Stomach smooth muscle (tissue), 2 donors: Measurements from ENCODE around the gene TRIM14.

Source experiments
- H3K27ac ChIP-seq: one replicate; pipeline ENCODE4 v1.7.0; 2013; ENCODE audit warnings: mild to moderate bottlenecking, low read length, inconsistent platforms
- H3K27me3 ChIP-seq, 2 donors: one replicate each; pipeline ENCODE4 v1.7.0; 2013; ENCODE audit warnings: low read length in 2 of 2; ENCODE audit not compliant: insufficient read depth in 2 of 2, control insufficient read depth in 1 of 2
- H3K36me3 ChIP-seq, 2 donors: one replicate each; pipeline ENCODE4 v1.7.0; 2013; ENCODE audit warnings: low read length in 2 of 2; ENCODE audit not compliant: control insufficient read depth in 2 of 2, insufficient read depth in 2 of 2
- H3K4me1 ChIP-seq: one replicate; pipeline ENCODE4 v1.7.0; 2013; ENCODE audit warnings: low read length; ENCODE audit not compliant: control insufficient read depth, insufficient read depth
- H3K4me3 ChIP-seq, 2 donors: one replicate each; pipeline ENCODE4 v1.7.0; 2013; ENCODE audit warnings: low read length in 2 of 2
- H3K9ac ChIP-seq, 2 donors: one replicate each; pipeline ENCODE4 v1.7.0; 2013; ENCODE audit warnings: low read length in 2 of 2, mild to moderate bottlenecking in 1 of 2
- H3K9me3 ChIP-seq, 2 donors: one replicate each; pipeline ENCODE4 v1.7.0; 2013; ENCODE audit warnings: low read length in 2 of 2; ENCODE audit not compliant: control insufficient read depth in 2 of 2
- donor health status: healthy.
- donor health status: Pancreatic carcinoma.

TRIM14 gene, protein sequence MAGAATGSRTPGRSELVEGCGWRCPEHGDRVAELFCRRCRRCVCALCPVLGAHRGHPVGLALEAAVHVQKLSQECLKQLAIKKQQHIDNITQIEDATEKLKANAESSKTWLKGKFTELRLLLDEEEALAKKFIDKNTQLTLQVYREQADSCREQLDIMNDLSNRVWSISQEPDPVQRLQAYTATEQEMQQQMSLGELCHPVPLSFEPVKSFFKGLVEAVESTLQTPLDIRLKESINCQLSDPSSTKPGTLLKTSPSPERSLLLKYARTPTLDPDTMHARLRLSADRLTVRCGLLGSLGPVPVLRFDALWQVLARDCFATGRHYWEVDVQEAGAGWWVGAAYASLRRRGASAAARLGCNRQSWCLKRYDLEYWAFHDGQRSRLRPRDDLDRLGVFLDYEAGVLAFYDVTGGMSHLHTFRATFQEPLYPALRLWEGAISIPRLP

GRCh38 chr9:98118640-98119601, at the start of gene TRIM14:
TRIM14 (minus strand) TSS chr9:98119222; CDS start chr9:98119188, 34 bp downstream.
- Histone ChIP-seq H3K4me3 (peak within 1 kb of the TSS; percentile 71 to 83), H3K27me3 (no peaks in the 10 kb centered on the region), H3K27ac (no peak within 1 kb of the TSS), H3K9me3 (no peaks in the 10 kb centered on the region), H3K9ac (peak within 1 kb of the TSS; percentile 60 to 64), H3K4me1 (peaks cover 12% of the 10 kb centered on the region), H3K36me3 (no peaks in the 10 kb centered on the region)

DNA sequence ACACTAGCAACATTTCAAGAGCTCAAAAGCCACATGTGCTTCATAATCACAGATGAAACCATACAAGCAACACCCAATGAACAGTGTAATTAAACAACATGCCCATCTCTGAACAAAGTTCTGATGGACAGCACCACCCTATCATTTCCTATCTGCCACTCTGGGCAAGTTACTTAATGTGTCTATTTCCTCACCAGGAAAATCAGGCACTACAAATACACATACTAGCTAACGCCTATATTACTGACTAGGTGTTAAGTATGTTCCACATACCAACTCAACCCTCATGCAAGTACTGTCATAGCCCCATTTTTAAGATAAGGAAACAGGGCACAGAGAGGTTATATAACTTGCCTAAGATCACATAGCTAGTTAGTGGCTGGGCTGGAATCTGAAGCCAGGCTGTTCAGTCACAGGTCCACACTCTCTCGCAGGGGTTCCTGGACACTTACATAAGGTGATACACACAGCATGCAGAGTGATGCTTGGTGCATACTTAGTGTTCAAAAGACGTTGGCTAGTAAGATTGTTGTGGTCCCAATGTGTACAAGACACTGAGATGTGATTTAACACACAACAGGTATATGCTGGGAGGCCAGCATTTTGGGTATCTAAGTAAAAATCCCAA, 49.2 kb upstream of the TRIM14 start:
- peaks cover 0 to 4% of the 10 kb centered on the region in 2 donors for H3K27me3 ChIP-seq
- H3K4me3 ChIP-seq: no peak overlapping the region
- no peaks in the 10 kb centered on the region for H3K4me1 ChIP-seq
- H3K27ac ChIP-seq: no peak overlapping the region
- no peak overlapping the region for H3K9ac ChIP-seq
- H3K36me3 ChIP-seq: no peaks in the 10 kb centered on the region
- no peaks in the 10 kb centered on the region for H3K9me3 ChIP-seq

GRCh38 chr9:98164912-98165311, 45.9 kb upstream of the TRIM14 start:
- Histone ChIP-seq H3K27me3 (no peaks in the 10 kb centered on the region), H3K9me3 (no peaks in the 10 kb centered on the region), H3K4me3 (no peak overlapping the region), H3K36me3 (no peaks in the 10 kb centered on the region), H3K9ac (no peak overlapping the region), H3K4me1 (no peaks in the 10 kb centered on the region), H3K27ac (no peak overlapping the region)

DNA sequence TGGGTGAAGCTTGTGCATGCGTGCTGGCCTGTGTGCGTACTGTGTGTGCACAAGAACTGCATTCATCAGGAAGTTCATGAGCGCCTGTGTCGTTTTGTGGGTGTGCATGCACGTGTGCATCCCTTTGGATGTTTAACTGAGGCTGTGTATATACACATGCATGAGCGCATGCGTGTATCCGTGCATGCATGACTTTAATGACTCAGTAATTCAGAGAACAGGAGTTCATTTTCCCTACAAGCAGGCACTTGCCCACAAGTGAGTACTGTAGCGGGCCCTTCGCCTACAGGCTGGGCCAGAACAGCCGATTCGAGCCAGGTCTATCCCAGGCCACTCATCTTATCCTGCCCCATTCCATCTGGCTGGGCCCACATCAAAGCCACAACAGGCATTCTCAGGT, 43.6 kb upstream of the TRIM14 start:
- H3K9ac ChIP-seq: no peak overlapping the region
- no peak overlapping the region for H3K4me3 ChIP-seq
- no peaks in the 10 kb centered on the region for H3K36me3 ChIP-seq
- H3K4me1 ChIP-seq: no peaks in the 10 kb centered on the region
- H3K27me3 ChIP-seq: no peaks in the 10 kb centered on the region
- no peaks in the 10 kb centered on the region for H3K9me3 ChIP-seq
- H3K27ac ChIP-seq: no peak overlapping the region

DNA sequence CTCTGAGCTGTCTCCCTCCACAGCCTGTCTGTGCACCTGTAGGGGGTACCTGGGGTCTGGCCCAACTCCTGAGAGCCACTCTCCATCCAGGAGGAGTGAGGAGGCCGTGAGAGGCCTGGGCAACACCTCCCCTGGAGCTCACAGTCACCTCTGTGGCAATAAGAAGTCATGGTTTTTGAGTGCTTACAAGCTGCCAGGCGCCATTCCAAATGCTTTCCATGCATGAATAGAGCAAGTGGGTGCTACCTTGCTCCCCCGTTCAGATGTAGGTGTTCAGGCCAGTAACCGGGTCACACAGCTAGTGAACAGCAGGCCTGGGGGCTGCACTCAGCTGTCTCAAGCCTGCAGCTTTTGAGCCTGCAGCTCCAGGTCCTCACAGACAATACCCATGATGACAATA, 42.8 kb upstream of the TRIM14 start:
- no peak overlapping the region for H3K4me3 ChIP-seq
- no peak overlapping the region for H3K9ac ChIP-seq
- no peak overlapping the region for H3K27ac ChIP-seq
- no peaks in the 10 kb centered on the region for H3K9me3 ChIP-seq
- H3K4me1 ChIP-seq: no peaks in the 10 kb centered on the region
- no peaks in the 10 kb centered on the region for H3K27me3 ChIP-seq
- no peaks in the 10 kb centered on the region for H3K36me3 ChIP-seq

DNA sequence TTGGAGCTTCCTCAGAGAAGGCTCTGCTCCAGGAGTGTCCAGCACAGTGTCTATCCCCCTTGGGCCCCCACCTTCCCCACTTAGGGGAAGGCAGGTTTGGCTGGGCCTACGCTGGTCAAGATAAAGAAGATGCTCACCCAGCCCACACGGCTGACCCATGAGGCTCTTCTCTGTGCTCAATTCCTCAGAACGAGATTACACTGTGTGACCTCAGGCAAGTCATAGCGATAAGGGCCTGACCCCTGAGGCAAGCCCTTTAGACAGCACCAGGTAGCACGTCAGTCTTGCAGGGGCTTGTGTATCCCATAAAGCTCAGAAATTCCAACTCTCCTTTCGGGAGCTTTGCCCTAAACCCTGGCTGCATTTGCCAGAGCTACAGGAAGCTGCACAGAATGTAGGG, 40.8 kb upstream of the TRIM14 start:
- no peak overlapping the region for H3K4me3 ChIP-seq
- H3K27ac ChIP-seq: no peak overlapping the region
- no peak overlapping the region for H3K9ac ChIP-seq
- H3K27me3 ChIP-seq: no peaks in the 10 kb centered on the region
- no peaks in the 10 kb centered on the region for H3K4me1 ChIP-seq
- no peaks in the 10 kb centered on the region for H3K36me3 ChIP-seq
- H3K9me3 ChIP-seq: no peaks in the 10 kb centered on the region

DNA sequence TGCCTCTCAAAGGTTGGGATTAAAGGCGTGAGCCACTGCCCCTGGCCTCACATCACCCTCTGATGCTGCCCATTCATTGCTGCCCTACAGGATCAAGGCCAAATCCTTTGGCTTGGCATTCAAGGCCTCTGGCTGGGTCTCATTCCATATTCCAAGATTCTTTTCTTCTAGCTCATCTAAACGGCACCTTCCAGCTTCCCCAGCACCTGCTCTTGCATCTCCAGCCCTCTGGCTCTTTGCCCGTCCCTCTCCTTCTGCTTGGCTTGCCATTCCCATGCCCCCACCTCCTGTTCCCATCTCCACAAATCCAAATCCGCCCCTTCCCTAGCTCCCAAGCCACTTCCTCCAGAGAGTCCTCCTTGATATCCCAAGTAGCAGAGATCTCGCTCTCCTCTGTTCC, 40.3 kb upstream of the TRIM14 start:
- no peak overlapping the region for H3K4me3 ChIP-seq

GRCh38 chr9:98158071-98158831, 39.2 kb upstream of the TRIM14 start:
- Histone ChIP-seq H3K27me3 (no peaks in the 10 kb centered on the region), H3K4me1 (no peaks in the 10 kb centered on the region), H3K9me3 (no peaks in the 10 kb centered on the region), H3K36me3 (no peaks in the 10 kb centered on the region), H3K27ac (no peak overlapping the region), H3K4me3 (no peak overlapping the region), H3K9ac (no peak overlapping the region)

More for the DNA sequence above, 40.3 kb upstream of the TRIM14 start:
- Histone ChIP-seq H3K27ac (no peak overlapping the region), H3K27me3 (no peaks in the 10 kb centered on the region), H3K9ac (no peak overlapping the region), H3K36me3 (no peaks in the 10 kb centered on the region), H3K9me3 (no peaks in the 10 kb centered on the region), H3K4me1 (no peaks in the 10 kb centered on the region)

- Histone ChIP-seq H3K9me3 (no peaks in the 10 kb centered on the region), H3K9ac (no peak overlapping the region), H3K36me3 (no peaks in the 10 kb centered on the region), H3K4me1 (no peaks in the 10 kb centered on the region), H3K4me3 (no peak overlapping the region), H3K27me3 (no peaks in the 10 kb centered on the region), H3K27ac (no peak overlapping the region)
These were observed 38.4 kb upstream of the TRIM14 start for GRCh38 chr9:98157372-98157771.

GRCh38 chr9:98154678-98155077, 35.7 kb upstream of the TRIM14 start:
- H3K27ac ChIP-seq: no peak overlapping the region
- H3K4me1 ChIP-seq: no peaks in the 10 kb centered on the region
- no peak overlapping the region for H3K4me3 ChIP-seq
- no peaks in the 10 kb centered on the region for H3K36me3 ChIP-seq
- no peak overlapping the region for H3K9ac ChIP-seq
- peaks cover 0 to 2% of the 10 kb centered on the region in 2 donors for H3K9me3 ChIP-seq
- H3K27me3 ChIP-seq: no peaks in the 10 kb centered on the region
